Astrocyte of the spinal cord (primary cell): ENCODE measurements around the gene DEXI.

ENCODE experiments used
- DNase-seq: peaks from one replicate; pipeline ENCODE4 v3.0.0; 2011; ENCODE audit warnings: low read depth, low spot score
- H3K4me3 ChIP-seq: 2 replicates; pipeline ENCODE4 v1.5.1; 2011; ENCODE audit warnings: low read depth, mild to moderate bottlenecking, low read length, moderate library complexity
- CTCF ChIP-seq: IDR thresholded peaks from 2 replicates; pipeline ENCODE4 v1.5.1; 2012; ENCODE audit warnings: low read depth, mild to moderate bottlenecking, low read length, inconsistent platforms
- in situ Hi-C: cut with HindIII; loops from 2 replicates; pipeline ENCODE4 v1.10.0; 2017; ENCODE audit warnings: low sequenced_read_pairs

The DEXI gene

DNA sequence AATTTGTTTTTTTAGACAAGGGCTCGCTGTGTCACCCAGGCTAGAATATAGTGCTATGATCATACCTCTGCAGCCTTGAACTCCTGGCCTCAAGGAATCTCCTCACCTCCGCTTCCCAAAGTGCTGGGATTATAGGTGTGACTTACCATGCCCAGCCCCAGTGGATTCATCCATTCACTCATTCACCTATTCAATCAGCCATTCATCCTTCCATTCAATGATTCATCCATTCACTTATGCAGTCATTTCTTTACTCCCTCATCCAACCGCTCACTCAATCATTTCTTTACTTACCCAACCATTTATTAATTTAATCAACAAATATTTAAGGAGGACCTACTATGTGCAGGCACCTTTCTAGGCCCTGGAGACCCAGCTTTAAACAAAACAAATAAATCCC is 25.7 kb downstream of the DEXI start:
- DNase-seq = no peak
- no peak overlapping the region for H3K4me3 ChIP-seq
- no peak for TF ChIP-seq CTCF
- in situ Hi-C loops = no loop called here

DNA sequence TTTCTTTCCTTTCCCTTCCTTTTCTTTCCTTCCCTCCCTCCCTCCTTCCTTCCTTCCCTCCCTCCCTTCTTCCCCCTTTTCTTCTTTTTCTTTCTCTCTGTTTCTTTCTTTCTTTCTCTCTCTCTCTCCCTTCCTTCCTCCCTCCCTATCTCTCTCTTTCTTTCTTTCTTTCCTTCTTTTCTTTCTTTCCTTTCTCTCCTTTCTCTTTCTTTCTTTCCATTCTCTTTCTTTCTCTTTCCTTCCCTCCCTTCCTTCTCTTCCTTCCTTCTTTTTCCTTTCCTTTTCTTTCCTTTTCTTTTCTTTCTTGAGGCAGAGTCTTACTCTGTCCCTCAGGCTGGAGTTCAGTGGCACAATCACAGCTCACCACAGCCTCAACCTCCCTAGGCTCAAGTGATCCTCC is 31.0 kb downstream of the DEXI start:
- no peak for DNase-seq
- H3K4me3 ChIP-seq = no peak overlapping the region
- in situ Hi-C loops = no loop called here
- no peak for TF ChIP-seq CTCF

- H3K4me3 ChIP-seq = no peak overlapping the region
- no peak for TF ChIP-seq CTCF
- DNase-seq = no peak
- in situ Hi-C loops = no loop called here
Measured at GRCh38 chr16:10907757-10908045, 34.6 kb downstream of the DEXI start.

DNA sequence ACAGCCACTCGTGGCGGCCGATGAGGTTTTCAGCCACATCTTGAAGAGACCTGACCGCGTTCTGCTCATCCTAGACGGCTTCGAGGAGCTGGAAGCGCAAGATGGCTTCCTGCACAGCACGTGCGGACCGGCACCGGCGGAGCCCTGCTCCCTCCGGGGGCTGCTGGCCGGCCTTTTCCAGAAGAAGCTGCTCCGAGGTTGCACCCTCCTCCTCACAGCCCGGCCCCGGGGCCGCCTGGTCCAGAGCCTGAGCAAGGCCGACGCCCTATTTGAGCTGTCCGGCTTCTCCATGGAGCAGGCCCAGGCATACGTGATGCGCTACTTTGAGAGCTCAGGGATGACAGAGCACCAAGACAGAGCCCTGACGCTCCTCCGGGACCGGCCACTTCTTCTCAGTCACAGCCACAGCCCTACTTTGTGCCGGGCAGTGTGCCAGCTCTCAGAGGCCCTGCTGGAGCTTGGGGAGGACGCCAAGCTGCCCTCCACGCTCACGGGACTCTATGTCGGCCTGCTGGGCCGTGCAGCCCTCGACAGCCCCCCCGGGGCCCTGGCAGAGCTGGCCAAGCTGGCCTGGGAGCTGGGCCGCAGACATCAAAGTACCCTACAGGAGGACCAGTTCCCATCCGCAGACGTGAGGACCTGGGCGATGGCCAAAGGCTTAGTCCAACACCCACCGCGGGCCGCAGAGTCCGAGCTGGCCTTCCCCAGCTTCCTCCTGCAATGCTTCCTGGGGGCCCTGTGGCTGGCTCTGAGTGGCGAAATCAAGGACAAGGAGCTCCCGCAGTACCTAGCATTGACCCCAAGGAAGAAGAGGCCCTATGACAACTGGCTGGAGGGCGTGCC is 35.1 kb downstream of the DEXI start:
- DNase-seq = no peak
- in situ Hi-C loops = no loop called here
- H3K4me3 ChIP-seq = no peak overlapping the region
- no peak for TF ChIP-seq CTCF

DNA sequence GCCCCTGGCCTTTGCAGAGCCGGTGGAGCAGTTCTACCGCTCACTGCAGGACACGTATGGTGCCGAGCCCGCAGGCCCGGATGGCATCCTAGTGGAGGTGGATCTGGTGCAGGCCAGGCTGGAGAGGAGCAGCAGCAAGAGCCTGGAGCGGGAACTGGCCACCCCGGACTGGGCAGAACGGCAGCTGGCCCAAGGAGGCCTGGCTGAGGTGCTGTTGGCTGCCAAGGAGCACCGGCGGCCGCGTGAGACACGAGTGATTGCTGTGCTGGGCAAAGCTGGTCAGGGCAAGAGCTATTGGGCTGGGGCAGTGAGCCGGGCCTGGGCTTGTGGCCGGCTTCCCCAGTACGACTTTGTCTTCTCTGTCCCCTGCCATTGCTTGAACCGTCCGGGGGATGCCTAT is 35.8 kb downstream of the DEXI start:
- no peak for TF ChIP-seq CTCF
- no peak overlapping the region for H3K4me3 ChIP-seq
- in situ Hi-C loops = no loop called here
- DNase-seq = no peak

- DNase-seq = no peak
- TF ChIP-seq CTCF = no peak
- in situ Hi-C loops = no loop called here
- H3K4me3 ChIP-seq = no peak overlapping the region
Measured at GRCh38 chr16:10902999-10903398, 39.3 kb downstream of the DEXI start.
